ENCODE data around the gene AQP5.

AQP5 gene

GRCh38 chr12:49923880-49924556 is 37.7 kb upstream of the AQP5 start:
- TF ChIP-seq GATA1 (IDR thresholded peaks at IDR 0.05; ENCODE audit: low read depth, low read length) (no peak), POLR2A (IDR thresholded peaks at IDR 0.05; ENCODE audit: low read length) (no peak)

GRCh38 chr12:49924628-49925246 is 36.9 kb upstream of the AQP5 start:
- no peak for DNase-seq

More at GRCh38 chr12:49923880-49924556, 37.7 kb upstream of the AQP5 start:
- no peak for DNase-seq

GRCh38 chr12:49925433-49926204 is 36.1 kb upstream of the AQP5 start:
- no peak for DNase-seq
- TF ChIP-seq POLR2A (IDR thresholded peaks at IDR 0.05; ENCODE audit: low read length) (no peak), GATA1 (IDR thresholded peaks at IDR 0.05; ENCODE audit: low read depth, low read length) (no peak)

More at GRCh38 chr12:49924628-49925246, 36.9 kb upstream of the AQP5 start:
- no peak for TF ChIP-seq POLR2A (IDR thresholded peaks at IDR 0.05; ENCODE audit: low read length)
- TF ChIP-seq GATA1 (IDR thresholded peaks at IDR 0.05; ENCODE audit: low read depth, low read length): no peak

- no peak for DNase-seq
- TF ChIP-seq POLR2A (IDR thresholded peaks at IDR 0.05; ENCODE audit: low read length) (no peak), GATA1 (IDR thresholded peaks at IDR 0.05; ENCODE audit: low read depth, low read length) (no peak)
These were observed 33.2 kb upstream of the AQP5 start for GRCh38 chr12:49928471-49928870.

- no peak for DNase-seq
- TF ChIP-seq POLR2A (IDR thresholded peaks at IDR 0.05; ENCODE audit: low read length): no peak
These were observed 32.1 kb upstream of the AQP5 start for GRCh38 chr12:49929581-49929980.

- TF ChIP-seq GATA1 (IDR thresholded peaks at IDR 0.05; ENCODE audit: low read depth, low read length) (no peak), POLR2A (IDR thresholded peaks at IDR 0.05; ENCODE audit: low read length) (no peak)
- DNase-seq: peak in 1 of 2 experiments; percentile 52
These were observed 31.0 kb upstream of the AQP5 start for GRCh38 chr12:49930515-49931288.

GRCh38 chr12:49932023-49932422 is 29.6 kb upstream of the AQP5 start:
- TF ChIP-seq POLR2A (IDR thresholded peaks at IDR 0.05; ENCODE audit: low read length): no peak
- no peak for TF ChIP-seq GATA1 (IDR thresholded peaks at IDR 0.05; ENCODE audit: low read depth, low read length)
- no peak for DNase-seq

- no peak for DNase-seq
- TF ChIP-seq GATA1 (IDR thresholded peaks at IDR 0.05; ENCODE audit: low read depth, low read length) (no peak), POLR2A (IDR thresholded peaks at IDR 0.05; ENCODE audit: low read length) (no peak)
These were observed 29.0 kb upstream of the AQP5 start for GRCh38 chr12:49932533-49933130.

- TF ChIP-seq GATA1 (IDR thresholded peaks at IDR 0.05; ENCODE audit: low read depth, low read length) (no peak), POLR2A (IDR thresholded peaks at IDR 0.05; ENCODE audit: low read length) (no peak)
- DNase-seq: no peak
These were observed 27.9 kb upstream of the AQP5 start for GRCh38 chr12:49933796-49934195.

GRCh38 chr12:49934505-49934904 is 27.2 kb upstream of the AQP5 start:
- no peak for DNase-seq
- TF ChIP-seq POLR2A (IDR thresholded peaks at IDR 0.05; ENCODE audit: low read length) (no peak), GATA1 (IDR thresholded peaks at IDR 0.05; ENCODE audit: low read depth, low read length) (no peak)

- DNase-seq: no peak
- TF ChIP-seq POLR2A (IDR thresholded peaks at IDR 0.05; ENCODE audit: low read length): no peak
- TF ChIP-seq GATA1 (IDR thresholded peaks at IDR 0.05; ENCODE audit: low read depth, low read length): no peak
These were observed 24.7 kb upstream of the AQP5 start for GRCh38 chr12:49936925-49937324.

GRCh38 chr12:49937639-49938300 is 23.9 kb upstream of the AQP5 start:
- no peak for TF ChIP-seq POLR2A (IDR thresholded peaks at IDR 0.05; ENCODE audit: low read length)
- no peak for TF ChIP-seq GATA1 (IDR thresholded peaks at IDR 0.05; ENCODE audit: low read depth, low read length)

GRCh38 chr12:49939307-49939706 is 22.4 kb upstream of the AQP5 start:
- no peak for DNase-seq
- TF ChIP-seq GATA1 (IDR thresholded peaks at IDR 0.05; ENCODE audit: low read depth, low read length) (no peak), POLR2A (IDR thresholded peaks at IDR 0.05; ENCODE audit: low read length) (no peak)

More at GRCh38 chr12:49937639-49938300, 23.9 kb upstream of the AQP5 start:
- no peak for DNase-seq
